HepG2 (cell line): ENCODE data around the gene GPHN. TPM values are rescaled to one million over a fixed set of nuclear protein-coding genes. Genes with fewer than 3 reads are reported as not detected.

Experiments
- ATAC-seq: fragments of 200-7000 bp; cut with Tn5 transposase; 3 replicates; pipeline ENCODE4 v1.9.1; 2020; ENCODE audit warnings: mild to moderate bottlenecking, moderate library complexity
- BruUV-seq: library from RNA; stranded (reverse); fragments of 400-500 nt; replicated peaks from 2 replicates; lab custom pipeline; 2021; lab: Mats Ljungman, UMichigan
- CTCF ChIA-PET: fragments of 300-600 bp; formaldehyde crosslinking; extraction: SDS; loops from one replicate; lab custom pipeline; 2021; ENCODE audit warnings: low total read pairs, inconsistent platforms, low intra/inter-chr PET ratio; lab: Yijun Ruan, JAX
- POLR2A ChIA-PET: fragments of 350-600 bp; sonication (Branson Sonifier 250); formaldehyde crosslinking; loops from one replicate; lab custom pipeline; 2020; ENCODE audit warnings: antibody characterized with exemption, inconsistent platforms; lab: Yijun Ruan, JAX
- DNase-seq: peaks from one replicate; pipeline ENCODE4 v3.0.0-alpha.2; 2015; ENCODE audit warnings: low spot score
- FAIRE-seq: peaks from 3 replicates; lab custom pipeline; 2011; peaks lifted over from hg19 to GRCh38; lab: Jason Lieb, UNC
- H2AFZ ChIP-seq: one replicate; pipeline ENCODE4 v1.6.1; 2011; ENCODE audit warnings: low read length, inconsistent platforms
- H3K27ac ChIP-seq: fragments of 300-600 bp; 3 replicates; pipeline ENCODE4 v1.8.0; 2011; ENCODE audit warnings: mixed run types, mild to moderate bottlenecking, mixed read lengths, low read length, inconsistent platforms; ENCODE audit not compliant: insufficient read depth; ENCODE audit errors: extremely low read length
- H3K27me3 ChIP-seq, 2 experiments: fragments of 200-600 bp in 1 of 2; 2 replicates in 1 of 2; 3 replicates in 1 of 2; pipeline versions ENCODE4 v1.6.0 to v1.8.0; 2011; ENCODE audit warnings: low read length in 2 of 2, mild to moderate bottlenecking in 2 of 2, moderate library complexity in 2 of 2, inconsistent platforms in 1 of 2; ENCODE audit not compliant: insufficient read depth in 2 of 2, control insufficient read depth in 1 of 2
- H3K36me3 ChIP-seq, 2 experiments: fragments of 200-600 bp in 1 of 2; replicated peaks in 1 of 2; 2 replicates in 1 of 2; 3 replicates in 1 of 2; pipeline versions ENCODE4 v1.5.1 to v1.8.0; 2011; ENCODE audit warnings: low read length in 2 of 2, inconsistent platforms in 1 of 2; ENCODE audit not compliant: insufficient read depth in 2 of 2, control insufficient read depth in 1 of 2
- H3K4me1 ChIP-seq: 2 replicates; pipeline ENCODE4 v1.5.1; 2012; ENCODE audit warnings: low read length, inconsistent platforms; ENCODE audit not compliant: insufficient read depth
- H3K4me2 ChIP-seq: 2 replicates; pipeline ENCODE4 v1.6.0; 2011; ENCODE audit warnings: low read depth, low read length, inconsistent platforms
- H3K4me3 ChIP-seq, 3 experiments: fragments of 200-600 bp in 1 of 3; sonication (generic), shearing (Covaris generic) in 1 of 3; replicated peaks in 1 of 3; 2 replicates each; pipeline ENCODE4 v1.5.1; 2011 to 2016; ENCODE audit warnings: low read length in 3 of 3, inconsistent platforms in 2 of 3, low read depth in 2 of 3, mild to moderate bottlenecking in 2 of 3, control low read depth in 1 of 3, mixed read lengths in 1 of 3; ENCODE audit not compliant: insufficient read depth in 1 of 3
- H3K79me2 ChIP-seq: one replicate; pipeline ENCODE4 v1.6.1; 2011; ENCODE audit warnings: low read length, inconsistent platforms; ENCODE audit not compliant: insufficient read depth
- H3K9ac ChIP-seq: 2 replicates; pipeline ENCODE4 v1.6.0; 2011; ENCODE audit warnings: mild to moderate bottlenecking, low read depth, low read length, inconsistent platforms; ENCODE audit not compliant: insufficient read depth
- H3K9me3 ChIP-seq: 2 replicates; pipeline ENCODE4 v1.5.1; 2012; ENCODE audit warnings: mild to moderate bottlenecking, low read length
- H4K20me1 ChIP-seq: 2 replicates; pipeline ENCODE4 v1.6.0; 2011; ENCODE audit warnings: inconsistent platforms, mild to moderate bottlenecking, low read length, moderate library complexity; ENCODE audit not compliant: insufficient read depth
- BATF2 ChIP-seq: sonication (generic); formaldehyde crosslinking; IDR thresholded peaks from 2 replicates; pipeline ENCODE4 v1.8.0; 2022; ENCODE audit warnings: mild to moderate bottlenecking, missing genetic modification reagents, moderate library complexity
- BCL3 ChIP-seq: sonication (generic); formaldehyde crosslinking; IDR thresholded peaks from 2 replicates; pipeline ENCODE4 v1.5.1; 2020; ENCODE audit warnings: mild to moderate bottlenecking, missing genetic modification reagents, moderate library complexity
- EP300 ChIP-seq, 3 experiments: sonication (generic) in 1 of 3; formaldehyde crosslinking in 1 of 3; IDR thresholded peaks; 2 replicates each; pipeline versions ENCODE4 v1.5.1 to v1.6.1; 2011 to 2020; ENCODE audit warnings: low read depth in 2 of 3, low read length in 2 of 3, borderline replicate concordance in 1 of 3, improper control_type of control experiment in 1 of 3, mild to moderate bottlenecking in 1 of 3, missing genetic modification reagents in 1 of 3, moderate library complexity in 1 of 3
- FOXP4 ChIP-seq: sonication (generic); formaldehyde crosslinking; IDR thresholded peaks from 2 replicates; pipeline ENCODE4 v1.4.0; 2020; ENCODE audit warnings: missing genetic modification reagents
- JDP2 ChIP-seq: sonication (generic); formaldehyde crosslinking; IDR thresholded peaks from 2 replicates; pipeline ENCODE4 v1.8.1; 2022; ENCODE audit warnings: missing genetic modification reagents, borderline replicate concordance
- SALL1 ChIP-seq: sonication (generic); formaldehyde crosslinking; IDR thresholded peaks from 2 replicates; pipeline ENCODE4 v1.8.0; 2022; ENCODE audit warnings: mild to moderate bottlenecking, missing genetic modification reagents
- STAG1 ChIP-seq: sonication (generic); formaldehyde crosslinking; IDR thresholded peaks from 2 replicates; pipeline ENCODE4 v1.4.0; 2020; ENCODE audit warnings: missing genetic modification reagents
- ZBTB20 ChIP-seq: sonication (generic); formaldehyde crosslinking; IDR thresholded peaks from 2 replicates; pipeline ENCODE4 v1.8.1; 2023; ENCODE audit warnings: missing genetic modification reagents, low read depth, mild to moderate bottlenecking, borderline replicate concordance
- ZNF251 ChIP-seq: sonication (generic); formaldehyde crosslinking; IDR thresholded peaks from 2 replicates; pipeline ENCODE4 v1.9.0; 2021; ENCODE audit warnings: mild to moderate bottlenecking, missing genetic modification reagents
- ZNF275 ChIP-seq: sonication (generic); formaldehyde crosslinking; IDR thresholded peaks from 2 replicates; pipeline ENCODE4 v1.8.0; 2022; ENCODE audit warnings: missing genetic modification reagents, mild to moderate bottlenecking, inconsistent platforms, borderline replicate concordance
- ZNF335 ChIP-seq: sonication (generic); formaldehyde crosslinking; IDR thresholded peaks from 2 replicates; pipeline ENCODE4 v1.4.0; 2020; ENCODE audit warnings: missing genetic modification reagents
- ZNF605 ChIP-seq: sonication (generic); formaldehyde crosslinking; IDR thresholded peaks from 2 replicates; pipeline ENCODE4 v1.8.0; 2022; ENCODE audit warnings: mild to moderate bottlenecking, missing genetic modification reagents
- ZNF713 ChIP-seq: sonication (generic); formaldehyde crosslinking; IDR thresholded peaks from 2 replicates; pipeline ENCODE4 v1.4.0; 2020; ENCODE audit warnings: mild to moderate bottlenecking, missing genetic modification reagents
- ZNF891 ChIP-seq: sonication (generic); formaldehyde crosslinking; IDR thresholded peaks from 2 replicates; pipeline ENCODE4 v1.5.0; 2020; ENCODE audit warnings: mild to moderate bottlenecking, missing genetic modification reagents
- WGBS: methylation state at CpG from one replicate; pipeline ENCODE4 v1.1.6; 2017; ENCODE audit warnings: low lambda C conversion rate; 5-methylcytosine and 5-hydroxymethylcytosine counted together
- in situ Hi-C: cut with HindIII; loops from 2 replicates; pipeline ENCODE4 v1.10.0; 2017; ENCODE audit warnings: low pct_unique_long_range_greater_than_20kb; ENCODE audit not compliant: extremely low pct_ligation_motif_present
- intact Hi-C: fragments of 100-400 bp; cut with micrococcal nuclease; formaldehyde crosslinking; loops from one replicate; pipeline ENCODE4 v1.10.0; 2022; ENCODE audit not compliant: unreplicated experiment
- polyA plus RNA-seq, 8 experiments: library from polyadenylated mRNA; depleted of rRNA in 3 of 8; stranded (reverse) in 7 of 8; unstranded in 1 of 8; fragments of >200 nt; fragmentation: Illumina TruSeq in 4 of 8; extraction: Trizol in 4 of 8; gene quantifications; 2 replicates each; pipeline versions ENCODE4 v1.2.1 to v1.2.3, GENCODE V29; 2011 to 2016; ENCODE audit warnings: low read depth in 4 of 8, missing spikeins in 1 of 8, mixed read lengths in 1 of 8; ENCODE audit not compliant: insufficient read depth in 1 of 8
- total RNA-seq, 5 experiments: library from RNA; depleted of rRNA; stranded (reverse); fragments of >200 nt; fragmentation: Illumina TruSeq; extraction: Trizol; gene quantifications; 2 replicates each; pipeline ENCODE4 v1.2.3, GENCODE V29; 2016; ENCODE audit warnings: low read depth in 1 of 5

The GPHN gene
- total and polyA plus RNA-seq, 2 of the 13 experiments (the other 11 are each of a cell fraction or from before 2014, with no cell fraction given): 12.7 to 19.2 TPM

- FAIRE-seq (no peak), ATAC-seq (no peak), DNase-seq (no peak)
- H3K9me3 ChIP-seq: peaks cover 5% of the 10 kb centered on the region; the same call in 1 of the 2 replicates
- H3K79me2 ChIP-seq: no peaks in the 10 kb centered on the region
- BruUV-seq: no TSS peak
- no peak overlapping the region for H3K4me3 ChIP-seq
- 0 out of 5 replicates have a peak, but pooled peaks cover 0 to 7% of the 10 kb centered on the region in 2 experiments for H3K36me3 ChIP-seq
- no peaks in the 10 kb centered on the region for H4K20me1 ChIP-seq
- intact Hi-C loops (no loop called here), in situ Hi-C loops (no loop called here)
- H2AFZ ChIP-seq: no peak overlapping the region
- 96% methylated on average over 4 of the region's 5 CpGs for WGBS
- ChIA-PET POLR2A (no interaction called here), CTCF (no interaction called here)
- H3K27me3 ChIP-seq: no peaks in the 10 kb centered on the region
- no peak overlapping the region for H3K4me2 ChIP-seq
- no peaks in the 10 kb centered on the region for H3K4me1 ChIP-seq
- H3K27ac ChIP-seq: no peak overlapping the region
- H3K9ac ChIP-seq: no peak overlapping the region
- TF ChIP-seq ZBTB20 (CRISPR knock-in tag) (no peak), ZNF891 (CRISPR knock-in tag) (no peak), ZNF335 (CRISPR knock-in tag) (no peak), JDP2 (CRISPR knock-in tag) (no peak), BATF2 (CRISPR knock-in tag) (no peak), ZNF713 (CRISPR knock-in tag) (no peak), BCL3 (no peak), FOXP4 (CRISPR knock-in tag) (no peak), ZNF275 (CRISPR knock-in tag) (no peak), SALL1 (CRISPR knock-in tag) (no peak), EP300 (IDR thresholded peaks at IDR 0.05; ENCODE audit: low read depth in 2 of 2, low read length in 2 of 2) (no peak), EP300 (CRISPR knock-in tag; IDR thresholded peaks at IDR 0.05; ENCODE audit: borderline replicate concordance) (no peak), STAG1 (CRISPR knock-in tag) (no peak), ZNF605 (CRISPR knock-in tag) (no peak), ZNF251 (no peak)
Observed at GRCh38 chr14:67050896-67051295, 542.9 kb downstream of the GPHN start.
